Measurements from ENCODE around the gene SMG6.

SMG6 gene

DNA sequence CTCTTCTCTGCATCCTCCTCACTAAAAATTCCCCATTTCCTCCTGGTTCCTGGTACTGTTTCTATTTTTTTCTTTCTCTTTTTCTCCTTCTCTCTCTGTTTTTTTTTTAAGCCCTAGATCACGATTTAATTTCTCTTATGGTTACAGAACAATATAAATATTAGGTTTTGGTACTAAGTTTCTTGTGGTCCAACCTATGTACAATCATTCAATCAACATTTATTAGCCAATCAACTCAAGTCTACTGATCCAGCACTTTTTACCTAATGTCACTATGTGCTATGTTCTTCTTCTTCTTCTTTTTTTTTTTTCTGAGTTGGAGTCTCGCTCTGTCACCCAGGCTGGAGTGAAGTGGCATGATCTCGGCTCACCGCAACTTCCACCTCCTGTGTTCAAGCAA, 291.1 kb downstream of the SMG6 start:
- TF ChIP-seq, protein P1, sequence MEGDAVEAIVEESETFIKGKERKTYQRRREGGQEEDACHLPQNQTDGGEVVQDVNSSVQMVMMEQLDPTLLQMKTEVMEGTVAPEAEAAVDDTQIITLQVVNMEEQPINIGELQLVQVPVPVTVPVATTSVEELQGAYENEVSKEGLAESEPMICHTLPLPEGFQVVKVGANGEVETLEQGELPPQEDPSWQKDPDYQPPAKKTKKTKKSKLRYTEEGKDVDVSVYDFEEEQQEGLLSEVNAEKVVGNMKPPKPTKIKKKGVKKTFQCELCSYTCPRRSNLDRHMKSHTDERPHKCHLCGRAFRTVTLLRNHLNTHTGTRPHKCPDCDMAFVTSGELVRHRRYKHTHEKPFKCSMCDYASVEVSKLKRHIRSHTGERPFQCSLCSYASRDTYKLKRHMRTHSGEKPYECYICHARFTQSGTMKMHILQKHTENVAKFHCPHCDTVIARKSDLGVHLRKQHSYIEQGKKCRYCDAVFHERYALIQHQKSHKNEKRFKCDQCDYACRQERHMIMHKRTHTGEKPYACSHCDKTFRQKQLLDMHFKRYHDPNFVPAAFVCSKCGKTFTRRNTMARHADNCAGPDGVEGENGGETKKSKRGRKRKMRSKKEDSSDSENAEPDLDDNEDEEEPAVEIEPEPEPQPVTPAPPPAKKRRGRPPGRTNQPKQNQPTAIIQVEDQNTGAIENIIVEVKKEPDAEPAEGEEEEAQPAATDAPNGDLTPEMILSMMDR (IDR thresholded peaks at IDR 0.05; ENCODE audit: low read depth, low read length), result no peak
- no peak overlapping the region for H3K4me3 ChIP-seq (ENCODE audit: low read depth, low read length)

DNA sequence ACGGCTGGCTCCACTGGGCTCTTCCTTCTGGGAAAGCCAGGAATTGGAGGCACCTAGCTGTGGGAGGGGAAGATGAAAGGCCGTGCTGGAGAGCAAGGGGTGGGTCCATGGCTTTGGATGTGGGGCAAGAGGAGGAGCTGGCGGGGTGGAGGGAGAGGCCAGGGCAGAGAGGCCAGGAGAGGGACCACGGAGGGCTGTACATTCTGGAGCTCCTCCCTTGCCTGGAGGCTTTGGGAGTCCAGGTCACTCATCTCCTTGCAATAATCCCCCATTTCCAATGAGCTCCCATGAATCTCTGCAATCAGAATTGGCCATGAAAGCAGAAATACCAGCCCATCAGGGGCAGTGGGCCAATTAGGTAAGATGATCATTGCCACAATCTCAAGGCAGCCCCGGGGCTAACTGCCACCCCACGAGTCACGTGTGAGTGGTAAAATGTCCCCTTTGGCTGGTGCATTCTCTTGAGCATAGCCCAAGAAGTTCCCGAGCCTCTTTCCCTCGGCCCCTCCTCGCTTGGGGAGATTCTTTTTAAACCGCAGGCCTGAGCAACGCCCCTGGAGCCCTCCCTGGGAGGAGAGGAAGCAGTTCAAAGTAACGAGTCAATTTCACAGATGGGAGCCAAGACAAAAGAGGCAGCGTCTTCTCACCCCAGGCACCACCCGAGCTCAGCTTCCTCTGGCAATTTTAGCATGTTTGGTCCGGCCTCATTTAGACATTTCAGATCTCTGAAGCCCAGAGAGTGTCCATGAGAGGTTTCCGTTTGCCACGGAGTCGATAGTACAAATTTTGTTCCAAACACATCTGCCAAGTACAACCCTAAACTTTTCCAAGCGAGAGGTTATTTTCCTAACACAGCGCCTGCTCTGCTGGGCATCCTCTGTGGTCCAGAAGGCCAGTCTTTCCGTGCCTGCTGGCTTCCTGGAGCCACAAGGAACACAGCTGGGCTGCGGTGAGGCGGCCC, 291.9 kb downstream of the SMG6 start:
- H3K4me3 ChIP-seq (ENCODE audit: low read depth, low read length), result no peak overlapping the region

More for the DNA sequence above, 291.9 kb downstream of the SMG6 start:
- TF ChIP-seq, protein P1 (IDR thresholded peaks at IDR 0.05; ENCODE audit: low read depth, low read length), result no peak

Measured in WI38 (cell line).